HL-60 (cell line): Measurements from ENCODE around the gene SLC25A29.

Experiments
- POLR2AphosphoS5 ChIP-seq: IDR thresholded peaks from 2 replicates; pipeline ENCODE4 v1.6.1; 2012; ENCODE audit warnings: low read depth
- TF ChIP-seq, protein P1 (sequence below): IDR thresholded peaks from one replicate; pipeline ENCODE4 v1.5.1; 2011; ENCODE audit warnings: low read length, control low read depth, inconsistent platforms; ENCODE audit not compliant: insufficient read depth
- TF ChIP-seq, protein P2 (sequence below): IDR thresholded peaks from 2 replicates; pipeline ENCODE4 v1.6.1; 2012; ENCODE audit warnings: low read depth; ENCODE audit not compliant: insufficient replicate concordance

DNA sequence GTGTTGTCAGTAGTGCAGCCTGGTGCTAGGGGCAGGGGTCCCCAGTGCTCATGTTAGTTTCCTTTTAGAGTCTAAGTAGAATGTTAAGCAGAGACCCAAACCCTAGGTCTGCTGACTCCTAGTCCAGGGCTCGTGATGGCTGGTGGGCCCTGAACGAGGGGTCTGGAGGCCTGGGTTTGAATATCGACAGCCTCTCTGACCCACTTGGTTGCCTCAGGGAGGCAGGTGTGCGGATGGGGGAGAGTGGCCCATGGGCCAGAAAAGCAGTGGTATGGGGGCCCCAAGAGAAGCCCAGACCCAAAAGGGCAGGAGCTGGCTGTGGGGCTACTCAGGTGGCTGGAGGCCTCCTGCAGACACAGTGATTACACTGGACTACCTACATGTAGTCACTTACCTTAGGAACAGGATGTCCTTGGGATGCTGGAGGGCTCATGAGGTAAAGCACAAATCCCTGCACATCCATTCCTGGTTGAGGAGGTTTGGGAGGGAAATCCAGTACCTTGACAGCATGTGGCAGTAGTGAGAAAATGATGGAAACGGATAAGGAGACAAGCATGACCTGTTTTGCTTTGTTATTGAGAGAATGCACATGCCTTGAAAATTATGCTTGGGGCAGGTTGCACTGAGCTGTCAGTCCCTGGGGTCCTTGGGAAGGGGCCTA lies 1.7 kb upstream of the SLC25A29 start:
- TF ChIP-seq, protein P1, sequence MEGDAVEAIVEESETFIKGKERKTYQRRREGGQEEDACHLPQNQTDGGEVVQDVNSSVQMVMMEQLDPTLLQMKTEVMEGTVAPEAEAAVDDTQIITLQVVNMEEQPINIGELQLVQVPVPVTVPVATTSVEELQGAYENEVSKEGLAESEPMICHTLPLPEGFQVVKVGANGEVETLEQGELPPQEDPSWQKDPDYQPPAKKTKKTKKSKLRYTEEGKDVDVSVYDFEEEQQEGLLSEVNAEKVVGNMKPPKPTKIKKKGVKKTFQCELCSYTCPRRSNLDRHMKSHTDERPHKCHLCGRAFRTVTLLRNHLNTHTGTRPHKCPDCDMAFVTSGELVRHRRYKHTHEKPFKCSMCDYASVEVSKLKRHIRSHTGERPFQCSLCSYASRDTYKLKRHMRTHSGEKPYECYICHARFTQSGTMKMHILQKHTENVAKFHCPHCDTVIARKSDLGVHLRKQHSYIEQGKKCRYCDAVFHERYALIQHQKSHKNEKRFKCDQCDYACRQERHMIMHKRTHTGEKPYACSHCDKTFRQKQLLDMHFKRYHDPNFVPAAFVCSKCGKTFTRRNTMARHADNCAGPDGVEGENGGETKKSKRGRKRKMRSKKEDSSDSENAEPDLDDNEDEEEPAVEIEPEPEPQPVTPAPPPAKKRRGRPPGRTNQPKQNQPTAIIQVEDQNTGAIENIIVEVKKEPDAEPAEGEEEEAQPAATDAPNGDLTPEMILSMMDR, result no peak
- TF ChIP-seq POLR2AphosphoS5, result no peak
- TF ChIP-seq, protein P2, sequence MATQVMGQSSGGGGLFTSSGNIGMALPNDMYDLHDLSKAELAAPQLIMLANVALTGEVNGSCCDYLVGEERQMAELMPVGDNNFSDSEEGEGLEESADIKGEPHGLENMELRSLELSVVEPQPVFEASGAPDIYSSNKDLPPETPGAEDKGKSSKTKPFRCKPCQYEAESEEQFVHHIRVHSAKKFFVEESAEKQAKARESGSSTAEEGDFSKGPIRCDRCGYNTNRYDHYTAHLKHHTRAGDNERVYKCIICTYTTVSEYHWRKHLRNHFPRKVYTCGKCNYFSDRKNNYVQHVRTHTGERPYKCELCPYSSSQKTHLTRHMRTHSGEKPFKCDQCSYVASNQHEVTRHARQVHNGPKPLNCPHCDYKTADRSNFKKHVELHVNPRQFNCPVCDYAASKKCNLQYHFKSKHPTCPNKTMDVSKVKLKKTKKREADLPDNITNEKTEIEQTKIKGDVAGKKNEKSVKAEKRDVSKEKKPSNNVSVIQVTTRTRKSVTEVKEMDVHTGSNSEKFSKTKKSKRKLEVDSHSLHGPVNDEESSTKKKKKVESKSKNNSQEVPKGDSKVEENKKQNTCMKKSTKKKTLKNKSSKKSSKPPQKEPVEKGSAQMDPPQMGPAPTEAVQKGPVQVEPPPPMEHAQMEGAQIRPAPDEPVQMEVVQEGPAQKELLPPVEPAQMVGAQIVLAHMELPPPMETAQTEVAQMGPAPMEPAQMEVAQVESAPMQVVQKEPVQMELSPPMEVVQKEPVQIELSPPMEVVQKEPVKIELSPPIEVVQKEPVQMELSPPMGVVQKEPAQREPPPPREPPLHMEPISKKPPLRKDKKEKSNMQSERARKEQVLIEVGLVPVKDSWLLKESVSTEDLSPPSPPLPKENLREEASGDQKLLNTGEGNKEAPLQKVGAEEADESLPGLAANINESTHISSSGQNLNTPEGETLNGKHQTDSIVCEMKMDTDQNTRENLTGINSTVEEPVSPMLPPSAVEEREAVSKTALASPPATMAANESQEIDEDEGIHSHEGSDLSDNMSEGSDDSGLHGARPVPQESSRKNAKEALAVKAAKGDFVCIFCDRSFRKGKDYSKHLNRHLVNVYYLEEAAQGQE, result no peak
